HepG2 (cell line): Measurements from ENCODE around the gene ICAM3. TPM values are rescaled to one million over a fixed set of nuclear protein-coding genes. Genes with fewer than 3 reads are reported as not detected.

Experiments used
- ARNT2 ChIP-seq: sonication (generic); formaldehyde crosslinking; IDR thresholded peaks from 2 replicates; pipeline ENCODE4 v1.8.0; 2022; ENCODE audit warnings: mild to moderate bottlenecking, low read depth, missing genetic modification reagents, moderate library complexity
- CHCHD3 ChIP-seq: sonication (generic); formaldehyde crosslinking; IDR thresholded peaks from 2 replicates; pipeline ENCODE4 v1.8.0; 2022; ENCODE audit warnings: mild to moderate bottlenecking, missing genetic modification reagents, moderate library complexity
- FOXO4 ChIP-seq: sonication (generic); formaldehyde crosslinking; conservative IDR thresholded peaks from 2 replicates; pipeline ENCODE4 v1.8.1; 2023; ENCODE audit warnings: missing genetic modification reagents
- GPN1 ChIP-seq: sonication (generic); formaldehyde crosslinking; IDR thresholded peaks from 2 replicates; pipeline ENCODE4 v1.5.1; 2020; ENCODE audit warnings: missing genetic modification reagents, borderline replicate concordance
- HIC2 ChIP-seq: sonication (generic); formaldehyde crosslinking; IDR thresholded peaks from 2 replicates; pipeline ENCODE4 v1.9.0; 2022; ENCODE audit warnings: low read depth, missing genetic modification reagents
- HNF4G ChIP-seq, 2 experiments: sonication (generic) in 1 of 2; formaldehyde crosslinking in 1 of 2; IDR thresholded peaks; 2 replicates each; pipeline versions ENCODE4 v1.4.0 to v1.6.1; 2011 to 2020; ENCODE audit warnings: borderline replicate concordance in 2 of 2, low read depth in 2 of 2, mild to moderate bottlenecking in 2 of 2, low read length in 1 of 2, missing genetic modification reagents in 1 of 2, moderate library complexity in 1 of 2
- KLF9 ChIP-seq: IDR thresholded peaks from 2 replicates; pipeline ENCODE4 v1.6.1; 2016; ENCODE audit warnings: low read depth
- MED8 ChIP-seq: sonication (generic); formaldehyde crosslinking; IDR thresholded peaks from 2 replicates; pipeline ENCODE4 v1.8.1; 2023; ENCODE audit warnings: mild to moderate bottlenecking, missing genetic modification reagents; ENCODE audit not compliant: insufficient replicate concordance
- MTF2 ChIP-seq: sonication (generic); formaldehyde crosslinking; IDR thresholded peaks from 2 replicates; pipeline ENCODE4 v1.5.0; 2020; ENCODE audit warnings: missing genetic modification reagents, borderline replicate concordance
- NFIB ChIP-seq: sonication (generic); formaldehyde crosslinking; IDR thresholded peaks from 2 replicates; pipeline ENCODE4 v1.9.0; 2021; ENCODE audit warnings: missing genetic modification reagents, mild to moderate bottlenecking, borderline replicate concordance
- TAF1 ChIP-seq: sonication (generic); formaldehyde crosslinking; IDR thresholded peaks from 2 replicates; pipeline ENCODE4 v1.4.0; 2020; ENCODE audit warnings: missing genetic modification reagents
- TFE3 ChIP-seq: IDR thresholded peaks from 2 replicates; pipeline ENCODE4 v1.6.1; 2016
- ZNF251 ChIP-seq: sonication (generic); formaldehyde crosslinking; IDR thresholded peaks from 2 replicates; pipeline ENCODE4 v1.9.0; 2021; ENCODE audit warnings: mild to moderate bottlenecking, missing genetic modification reagents
- ZNF441 ChIP-seq: sonication (generic); formaldehyde crosslinking; IDR thresholded peaks from 2 replicates; pipeline ENCODE4 v1.7.0; 2021; ENCODE audit warnings: missing genetic modification reagents, borderline replicate concordance
- ZNF839 ChIP-seq: sonication (generic); formaldehyde crosslinking; IDR thresholded peaks from 2 replicates; pipeline ENCODE4 v1.4.0; 2020; ENCODE audit warnings: missing genetic modification reagents, mild to moderate bottlenecking, borderline replicate concordance
- polyA plus RNA-seq, 8 experiments: library from polyadenylated mRNA; depleted of rRNA in 3 of 8; stranded (reverse) in 7 of 8; unstranded in 1 of 8; fragments of >200 nt; fragmentation: Illumina TruSeq in 4 of 8; extraction: Trizol in 4 of 8; gene quantifications; 2 replicates each; pipeline versions ENCODE4 v1.2.1 to v1.2.3, GENCODE V29; 2011 to 2016; ENCODE audit warnings: low read depth in 4 of 8, missing spikeins in 1 of 8, mixed read lengths in 1 of 8; ENCODE audit not compliant: insufficient read depth in 1 of 8
- total RNA-seq, 5 experiments: library from RNA; depleted of rRNA; stranded (reverse); fragments of >200 nt; fragmentation: Illumina TruSeq; extraction: Trizol; gene quantifications; 2 replicates each; pipeline ENCODE4 v1.2.3, GENCODE V29; 2016; ENCODE audit warnings: low read depth in 1 of 5
- TF ChIP-seq, protein P1 (sequence below): sonication (generic); formaldehyde crosslinking; IDR thresholded peaks from 2 replicates; pipeline ENCODE4 v1.5.1; 2020; ENCODE audit warnings: mild to moderate bottlenecking, missing genetic modification reagents, moderate library complexity
- TF ChIP-seq, protein P2 (sequence below): IDR thresholded peaks from 2 replicates; pipeline ENCODE4 v1.6.1; 2016; ENCODE audit warnings: mild to moderate bottlenecking, missing biosample characterization, missing genetic modification reagents
- TF ChIP-seq, protein P3 (sequence below): sonication (generic); formaldehyde crosslinking; IDR thresholded peaks from 2 replicates; pipeline ENCODE4 v1.4.0; 2020; ENCODE audit warnings: missing genetic modification reagents
- TF ChIP-seq, protein P4 (sequence below): IDR thresholded peaks from 2 replicates; pipeline ENCODE4 v1.6.1; 2016; ENCODE audit warnings: low read depth

ICAM3 gene
- total and polyA plus RNA-seq, 2 of the 13 experiments (the other 11 are each of a cell fraction or from before 2014, with no cell fraction given) = 14.1 to 21.0 TPM

GRCh38 chr19:10295847-10296591 lies 43.4 kb downstream of the ICAM3 start (continued):
- TF ChIP-seq ZNF441 (CRISPR knock-in tag) = peak; percentile 84; the same call in 1 of the 2 replicates
- TF ChIP-seq, protein P1, sequence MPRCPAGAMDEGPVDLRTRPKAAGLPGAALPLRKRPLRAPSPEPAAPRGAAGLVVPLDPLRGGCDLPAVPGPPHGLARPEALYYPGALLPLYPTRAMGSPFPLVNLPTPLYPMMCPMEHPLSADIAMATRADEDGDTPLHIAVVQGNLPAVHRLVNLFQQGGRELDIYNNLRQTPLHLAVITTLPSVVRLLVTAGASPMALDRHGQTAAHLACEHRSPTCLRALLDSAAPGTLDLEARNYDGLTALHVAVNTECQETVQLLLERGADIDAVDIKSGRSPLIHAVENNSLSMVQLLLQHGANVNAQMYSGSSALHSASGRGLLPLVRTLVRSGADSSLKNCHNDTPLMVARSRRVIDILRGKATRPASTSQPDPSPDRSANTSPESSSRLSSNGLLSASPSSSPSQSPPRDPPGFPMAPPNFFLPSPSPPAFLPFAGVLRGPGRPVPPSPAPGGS (CRISPR knock-in tag) = 0 out of 2 replicates have a peak, but pooled peaks have one; percentile 41
- TF ChIP-seq CHCHD3 (CRISPR knock-in tag) = no peak
- no peak for TF ChIP-seq KLF9 (CRISPR knock-in tag)
- no peak for TF ChIP-seq GPN1 (CRISPR knock-in tag)
- TF ChIP-seq TAF1 (CRISPR knock-in tag) = no peak
- TF ChIP-seq MED8 (CRISPR knock-in tag) = no peak
- TF ChIP-seq, protein P2, sequence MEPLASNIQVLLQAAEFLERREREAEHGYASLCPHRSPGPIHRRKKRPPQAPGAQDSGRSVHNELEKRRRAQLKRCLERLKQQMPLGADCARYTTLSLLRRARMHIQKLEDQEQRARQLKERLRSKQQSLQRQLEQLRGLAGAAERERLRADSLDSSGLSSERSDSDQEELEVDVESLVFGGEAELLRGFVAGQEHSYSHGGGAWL (CRISPR knock-in tag) = no peak
- TF ChIP-seq FOXO4 (CRISPR knock-in tag) = no peak
- TF ChIP-seq, protein P3, sequence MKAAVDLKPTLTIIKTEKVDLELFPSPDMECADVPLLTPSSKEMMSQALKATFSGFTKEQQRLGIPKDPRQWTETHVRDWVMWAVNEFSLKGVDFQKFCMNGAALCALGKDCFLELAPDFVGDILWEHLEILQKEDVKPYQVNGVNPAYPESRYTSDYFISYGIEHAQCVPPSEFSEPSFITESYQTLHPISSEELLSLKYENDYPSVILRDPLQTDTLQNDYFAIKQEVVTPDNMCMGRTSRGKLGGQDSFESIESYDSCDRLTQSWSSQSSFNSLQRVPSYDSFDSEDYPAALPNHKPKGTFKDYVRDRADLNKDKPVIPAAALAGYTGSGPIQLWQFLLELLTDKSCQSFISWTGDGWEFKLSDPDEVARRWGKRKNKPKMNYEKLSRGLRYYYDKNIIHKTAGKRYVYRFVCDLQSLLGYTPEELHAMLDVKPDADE = no peak
- no peak for TF ChIP-seq ZNF251 (CRISPR knock-in tag)
- TF ChIP-seq TFE3 (CRISPR knock-in tag) = 0 out of 2 replicates have a peak, but pooled peaks have one; percentile 21
- TF ChIP-seq HIC2 = no peak
- TF ChIP-seq, protein P4, sequence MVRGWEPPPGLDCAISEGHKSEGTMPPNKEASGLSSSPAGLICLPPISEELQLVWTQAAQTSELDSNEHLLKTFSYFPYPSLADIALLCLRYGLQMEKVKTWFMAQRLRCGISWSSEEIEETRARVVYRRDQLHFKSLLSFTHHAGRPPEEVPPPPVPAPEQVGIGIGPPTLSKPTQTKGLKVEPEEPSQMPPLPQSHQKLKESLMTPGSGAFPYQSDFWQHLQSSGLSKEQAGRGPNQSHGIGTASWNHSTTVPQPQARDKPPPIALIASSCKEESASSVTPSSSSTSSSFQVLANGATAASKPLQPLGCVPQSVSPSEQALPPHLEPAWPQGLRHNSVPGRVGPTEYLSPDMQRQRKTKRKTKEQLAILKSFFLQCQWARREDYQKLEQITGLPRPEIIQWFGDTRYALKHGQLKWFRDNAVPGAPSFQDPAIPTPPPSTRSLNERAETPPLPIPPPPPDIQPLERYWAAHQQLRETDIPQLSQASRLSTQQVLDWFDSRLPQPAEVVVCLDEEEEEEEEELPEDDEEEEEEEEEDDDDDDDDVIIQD = no peak
- TF ChIP-seq ZNF839 = no peak
- TF ChIP-seq MTF2 (CRISPR knock-in tag) = no peak
- TF ChIP-seq NFIB (CRISPR knock-in tag) = no peak
- no peak for TF ChIP-seq HNF4G (IDR thresholded peaks at IDR 0.05; ENCODE audit: borderline replicate concordance, low read depth, low read length)
- no peak for TF ChIP-seq HNF4G (CRISPR knock-in tag; IDR thresholded peaks at IDR 0.05; ENCODE audit: borderline replicate concordance, low read depth)
- TF ChIP-seq ARNT2 (CRISPR knock-in tag) = 0 out of 2 replicates have a peak, but pooled peaks have one; percentile 66
